Stimulated activated CD8-positive, alpha-beta memory T cell treated with anti-CD3 and anti-CD28 coated beads, Interleukin-4, amount 100 ng/mL, for 48 hours (primary cell): ENCODE data around the gene NLRC3.

Experiments
- DNase-seq: peaks from one replicate; pipeline ENCODE4 v3.0.0-alpha.2; 2020

NLRC3 gene

GRCh38 chr16:3596101-3596861, 19.1 kb upstream of the NLRC3 start:
- DNase-seq, result no peak

GRCh38 chr16:3595521-3596021, 18.4 kb upstream of the NLRC3 start:
- DNase-seq, result no peak

GRCh38 chr16:3595110-3595486, 17.9 kb upstream of the NLRC3 start:
- no peak for DNase-seq

- no peak for DNase-seq
These were observed 17.3 kb upstream of the NLRC3 start for GRCh38 chr16:3594316-3595109.

- no peak for DNase-seq
These were observed 15.4 kb upstream of the NLRC3 start for GRCh38 chr16:3592559-3592958.

- DNase-seq, result no peak
These were observed 14.8 kb upstream of the NLRC3 start for GRCh38 chr16:3591991-3592390.

GRCh38 chr16:3591436-3591803, 14.2 kb upstream of the NLRC3 start:
- DNase-seq, result no peak

- DNase-seq, result no peak
These were observed 13.7 kb upstream of the NLRC3 start for GRCh38 chr16:3590736-3591435.

GRCh38 chr16:3589991-3590701, 12.9 kb upstream of the NLRC3 start:
- DNase-seq, result no peak

- DNase-seq, result no peak
These were observed 12.3 kb upstream of the NLRC3 start for GRCh38 chr16:3589441-3589921.

- no peak for DNase-seq
These were observed 11.8 kb upstream of the NLRC3 start for GRCh38 chr16:3589001-3589400.

- no peak for DNase-seq
These were observed 10.4 kb upstream of the NLRC3 start for GRCh38 chr16:3587547-3588110.

- DNase-seq, result no peak
These were observed 7.2 kb upstream of the NLRC3 start for GRCh38 chr16:3584412-3584811.

GRCh38 chr16:3583303-3584038, 6.3 kb upstream of the NLRC3 start:
- DNase-seq, result no peak

- no peak for DNase-seq
These were observed 5.3 kb upstream of the NLRC3 start for GRCh38 chr16:3582276-3583165.

- DNase-seq, result no peak
These were observed 4.2 kb upstream of the NLRC3 start for GRCh38 chr16:3581392-3581791.

- DNase-seq, result no peak
These were observed 3.5 kb upstream of the NLRC3 start for GRCh38 chr16:3580686-3581085.

GRCh38 chr16:3580251-3580651, 3.0 kb upstream of the NLRC3 start:
- no peak for DNase-seq

- DNase-seq, result no peak
These were observed 2.6 kb upstream of the NLRC3 start for GRCh38 chr16:3579776-3580175.
